Measurements from ENCODE around the gene CCDC39.

GRCh38 chr3:180600473-180600872 lies 78.8 kb downstream of the CCDC39 start:
- TF ChIP-seq TEAD4 (IDR thresholded peaks at IDR 0.05; ENCODE audit: borderline replicate concordance, insufficient read depth) = no peak
- TF ChIP-seq CTCF (IDR thresholded peaks at IDR 0.05) = no peak
- TF ChIP-seq NFIC (IDR thresholded peaks at IDR 0.05; ENCODE audit: borderline replicate concordance) = no peak
